Ascending aorta (tissue), 2 donors: Measurements from ENCODE around the gene ARL10. TPM values are rescaled to one million over a fixed set of nuclear protein-coding genes. Genes with fewer than 3 reads are reported as not detected.

Experiments
- DNase-seq, 2 donors: peaks; one replicate each; pipeline ENCODE4 v3.0.0-alpha.2; 2019; ENCODE audit warnings: low spot score in 2 of 2
- H3K27ac ChIP-seq, 2 donors: fragments of 200-600 bp; sonication (generic); one replicate each; pipeline ENCODE4 v1.5.1; 2016 to 2017; ENCODE audit warnings: mild to moderate bottlenecking in 1 of 2
- H3K27me3 ChIP-seq: fragments of 200-600 bp; sonication (generic); one replicate; pipeline ENCODE4 v1.5.1; 2017
- H3K36me3 ChIP-seq, 2 donors: fragments of 200-600 bp; sonication (generic); one replicate each; pipeline ENCODE4 v1.5.1; 2016
- H3K4me1 ChIP-seq, 2 donors: fragments of 200-600 bp; sonication (generic); one replicate each; pipeline ENCODE4 v1.5.1; 2016 to 2017; ENCODE audit warnings: mild to moderate bottlenecking in 1 of 2
- H3K4me3 ChIP-seq, 2 donors: fragments of 200-600 bp; sonication (generic); one replicate each; pipeline ENCODE4 v1.5.1; 2016 to 2017; ENCODE audit warnings: mild to moderate bottlenecking in 1 of 2
- H3K9me3 ChIP-seq, 2 donors: fragments of 200-600 bp; sonication (generic); one replicate each; pipeline ENCODE4 v1.5.1; 2016
- intact Hi-C: fragments of 100-400 bp; cut with DNase I; formaldehyde crosslinking; loops from one replicate; pipeline ENCODE4 v1.15.1; 2023
- total RNA-seq: library from RNA; depleted of rRNA; stranded (reverse); fragments of >200 nt; gene quantifications from one replicate; pipeline ENCODE4 v1.1.0, GENCODE V29; 2016
- TF ChIP-seq, protein P1 (sequence below), 3 experiments: fragments of 200-600 bp in 2 of 3; fragments of 450-650 bp in 1 of 3; sonication (generic) in 2 of 3; IDR thresholded peaks; one replicate each; pipeline ENCODE4 v1.5.1; 2016 to 2019; ENCODE audit warnings: antibody characterized with exemption in 3 of 3, mild to moderate bottlenecking in 1 of 3, moderate library complexity in 1 of 3

ARL10 gene
- total RNA-seq, 1 donor from 2014 or later: 2.7 TPM

DNA sequence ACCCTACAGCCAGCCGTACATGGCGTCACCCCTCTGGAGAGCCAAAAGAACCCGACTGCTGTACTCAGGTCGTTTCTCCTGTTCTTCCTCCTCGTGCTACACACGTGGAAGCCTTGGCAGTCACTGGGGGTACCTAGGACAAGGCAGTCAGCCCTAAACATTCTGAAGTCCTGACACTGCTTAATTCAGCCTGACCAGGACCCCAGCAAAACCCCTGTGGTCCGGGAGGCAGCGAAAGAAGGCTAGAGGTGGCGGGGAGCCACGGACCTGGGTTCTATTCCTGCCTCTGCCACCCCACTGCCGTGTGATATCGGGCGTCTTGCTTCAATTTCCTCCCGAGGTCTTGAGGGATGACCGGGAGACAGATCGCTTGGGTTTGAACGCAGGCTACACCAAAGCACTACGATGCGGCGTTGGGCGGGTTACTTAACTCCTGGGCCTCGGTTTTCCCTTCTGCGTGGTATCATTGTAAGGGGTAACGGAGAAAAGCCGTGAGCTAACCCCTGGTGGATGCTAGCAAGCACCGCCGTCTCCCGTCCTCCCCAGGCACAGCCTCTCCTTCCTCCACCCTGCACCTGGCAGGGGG, 429 bp upstream of the ARL10 start:
- peak overlapping the region; percentile 76 to 79 for H3K27ac ChIP-seq
- H3K27me3 ChIP-seq: no peaks in the 10 kb centered on the region
- intact Hi-C loops: loop anchor here (1.0 to 5.0 kb wide), 3 partner anchors 23 to 177 kb away; partner anchors contain the start of genes CLTB, HIGD2A and NOP16
- DNase-seq: peak in 1 of 2 donors; percentile 67
- TF ChIP-seq, protein P1, sequence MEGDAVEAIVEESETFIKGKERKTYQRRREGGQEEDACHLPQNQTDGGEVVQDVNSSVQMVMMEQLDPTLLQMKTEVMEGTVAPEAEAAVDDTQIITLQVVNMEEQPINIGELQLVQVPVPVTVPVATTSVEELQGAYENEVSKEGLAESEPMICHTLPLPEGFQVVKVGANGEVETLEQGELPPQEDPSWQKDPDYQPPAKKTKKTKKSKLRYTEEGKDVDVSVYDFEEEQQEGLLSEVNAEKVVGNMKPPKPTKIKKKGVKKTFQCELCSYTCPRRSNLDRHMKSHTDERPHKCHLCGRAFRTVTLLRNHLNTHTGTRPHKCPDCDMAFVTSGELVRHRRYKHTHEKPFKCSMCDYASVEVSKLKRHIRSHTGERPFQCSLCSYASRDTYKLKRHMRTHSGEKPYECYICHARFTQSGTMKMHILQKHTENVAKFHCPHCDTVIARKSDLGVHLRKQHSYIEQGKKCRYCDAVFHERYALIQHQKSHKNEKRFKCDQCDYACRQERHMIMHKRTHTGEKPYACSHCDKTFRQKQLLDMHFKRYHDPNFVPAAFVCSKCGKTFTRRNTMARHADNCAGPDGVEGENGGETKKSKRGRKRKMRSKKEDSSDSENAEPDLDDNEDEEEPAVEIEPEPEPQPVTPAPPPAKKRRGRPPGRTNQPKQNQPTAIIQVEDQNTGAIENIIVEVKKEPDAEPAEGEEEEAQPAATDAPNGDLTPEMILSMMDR (IDR thresholded peaks at IDR 0.05): no peak
- H3K4me3 ChIP-seq: peak overlapping the region; percentile 80 to 95
- no peaks in the 10 kb centered on the region for H3K9me3 ChIP-seq
- H3K4me1 ChIP-seq: peaks cover 0 to 16% of the 10 kb centered on the region in 2 donors
- H3K36me3 ChIP-seq: peaks cover 0 to 2% of the 10 kb centered on the region in 2 donors

DNA sequence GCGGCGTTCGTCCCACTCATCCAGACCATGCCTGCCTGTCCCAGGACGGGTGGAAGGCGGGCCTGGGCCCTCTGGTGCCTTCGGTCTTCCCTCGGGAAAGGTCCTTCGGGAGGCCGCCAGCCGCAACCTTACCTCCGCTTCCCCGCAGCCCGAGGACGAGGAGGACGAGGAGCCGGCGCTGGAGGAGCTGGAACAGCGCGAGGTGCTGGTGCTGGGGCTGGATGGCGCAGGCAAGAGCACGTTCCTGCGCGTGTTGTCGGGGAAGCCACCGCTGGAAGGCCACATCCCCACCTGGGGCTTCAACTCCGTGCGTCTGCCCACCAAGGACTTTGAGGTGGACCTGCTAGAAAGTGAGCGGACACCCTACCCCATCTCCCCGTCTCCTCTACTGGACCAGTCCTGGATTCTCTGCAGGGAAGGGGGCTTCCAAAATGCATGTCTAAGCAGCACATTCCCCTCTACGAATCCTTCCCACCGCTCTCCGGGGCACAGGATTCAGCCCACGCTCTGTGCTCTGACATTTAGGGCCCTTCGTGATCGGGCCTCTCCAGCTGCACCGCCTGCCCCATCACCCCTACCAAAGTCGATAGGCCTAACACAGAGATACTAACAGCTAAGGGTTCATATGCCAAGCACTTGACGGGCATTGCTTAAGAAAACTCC, 1.1 kb downstream of the ARL10 start:
- intact Hi-C loops: no loop called here
- peaks cover 0 to 8% of the 10 kb centered on the region in 2 donors for H3K4me1 ChIP-seq
- H3K27ac ChIP-seq: peak overlapping the region; percentile 76 to 79
- H3K4me3 ChIP-seq: peak overlapping the region; percentile 80 to 95
- no peaks in the 10 kb centered on the region for H3K27me3 ChIP-seq
- TF ChIP-seq, protein P1 (IDR thresholded peaks at IDR 0.05): no peak
- no peaks in the 10 kb centered on the region for H3K9me3 ChIP-seq
- DNase-seq: no peak
- peaks cover 0 to 15% of the 10 kb centered on the region in 2 donors for H3K36me3 ChIP-seq

DNA sequence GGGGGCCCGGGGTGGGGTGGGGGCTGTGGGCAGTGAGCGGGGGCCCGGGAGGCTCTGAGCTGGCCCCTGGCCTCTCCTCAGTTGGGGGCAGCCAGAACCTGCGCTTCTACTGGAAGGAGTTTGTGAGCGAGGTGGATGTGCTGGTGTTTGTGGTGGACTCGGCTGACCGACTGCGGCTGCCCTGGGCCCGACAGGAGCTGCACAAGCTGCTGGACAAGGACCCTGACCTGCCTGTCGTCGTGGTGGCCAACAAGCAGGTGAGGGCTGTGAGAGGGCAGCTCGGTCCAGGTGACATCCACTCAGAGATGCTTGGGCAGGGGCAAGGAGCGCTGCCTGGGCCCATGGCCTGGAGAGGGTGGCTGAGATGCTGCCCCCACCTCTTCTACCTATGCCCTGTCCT, 3.4 kb downstream of the ARL10 start:
- Histone ChIP-seq H3K9me3 (no peaks in the 10 kb centered on the region), H3K4me1 (peaks cover 0 to 8% of the 10 kb centered on the region in 2 donors), H3K27ac (no peak overlapping the region), H3K27me3 (no peaks in the 10 kb centered on the region), H3K36me3 (peaks cover 0 to 26% of the 10 kb centered on the region in 2 donors), H3K4me3 (no peak overlapping the region)
- TF ChIP-seq, protein P1 (IDR thresholded peaks at IDR 0.05): no peak
- no peak for DNase-seq
- intact Hi-C loops: no loop called here

DNA sequence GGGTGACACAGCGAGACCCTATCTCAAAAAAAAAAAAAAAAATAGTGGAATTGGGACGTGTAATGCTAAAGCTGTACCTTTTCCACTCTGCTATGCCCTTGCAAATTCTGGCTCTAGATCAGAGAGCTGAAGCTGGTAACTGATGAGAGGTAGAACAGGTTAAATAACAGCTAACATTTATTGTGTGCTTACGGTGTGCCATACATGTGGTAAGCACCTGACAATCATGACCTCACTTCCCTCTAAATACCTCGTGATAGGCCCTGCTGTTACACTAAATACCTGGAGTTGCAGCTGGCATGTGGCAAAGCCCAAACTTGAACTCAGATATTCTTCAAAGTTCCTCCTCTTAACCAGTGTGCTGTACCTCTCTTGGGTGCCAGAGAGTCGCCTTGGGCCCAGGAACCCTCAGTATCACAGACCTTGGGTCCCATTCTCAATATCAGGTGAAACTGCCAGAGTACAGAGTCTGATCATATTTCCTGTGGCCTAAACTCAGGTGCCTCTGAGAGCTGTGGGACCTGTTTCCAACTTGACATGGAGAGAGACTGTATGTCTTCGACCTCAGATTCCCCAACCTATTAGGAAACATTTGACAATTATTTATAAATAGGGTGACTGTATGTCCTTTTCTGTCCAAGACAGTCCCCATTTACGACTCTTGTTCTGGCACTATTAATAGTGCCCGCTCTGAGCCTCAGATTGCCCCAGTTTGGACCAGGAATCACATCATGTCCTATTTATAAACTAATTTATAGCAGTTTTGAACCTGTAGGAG, 4.8 kb downstream of the ARL10 start:
- Histone ChIP-seq H3K27ac (no peak overlapping the region), H3K36me3 (peaks cover 0 to 26% of the 10 kb centered on the region in 2 donors), H3K4me3 (no peak overlapping the region), H3K4me1 (peaks cover 0 to 4% of the 10 kb centered on the region in 2 donors), H3K9me3 (no peaks in the 10 kb centered on the region), H3K27me3 (no peaks in the 10 kb centered on the region)
- TF ChIP-seq, protein P1 (IDR thresholded peaks at IDR 0.05): no peak
- intact Hi-C loops: no loop called here
- DNase-seq: no peak

DNA sequence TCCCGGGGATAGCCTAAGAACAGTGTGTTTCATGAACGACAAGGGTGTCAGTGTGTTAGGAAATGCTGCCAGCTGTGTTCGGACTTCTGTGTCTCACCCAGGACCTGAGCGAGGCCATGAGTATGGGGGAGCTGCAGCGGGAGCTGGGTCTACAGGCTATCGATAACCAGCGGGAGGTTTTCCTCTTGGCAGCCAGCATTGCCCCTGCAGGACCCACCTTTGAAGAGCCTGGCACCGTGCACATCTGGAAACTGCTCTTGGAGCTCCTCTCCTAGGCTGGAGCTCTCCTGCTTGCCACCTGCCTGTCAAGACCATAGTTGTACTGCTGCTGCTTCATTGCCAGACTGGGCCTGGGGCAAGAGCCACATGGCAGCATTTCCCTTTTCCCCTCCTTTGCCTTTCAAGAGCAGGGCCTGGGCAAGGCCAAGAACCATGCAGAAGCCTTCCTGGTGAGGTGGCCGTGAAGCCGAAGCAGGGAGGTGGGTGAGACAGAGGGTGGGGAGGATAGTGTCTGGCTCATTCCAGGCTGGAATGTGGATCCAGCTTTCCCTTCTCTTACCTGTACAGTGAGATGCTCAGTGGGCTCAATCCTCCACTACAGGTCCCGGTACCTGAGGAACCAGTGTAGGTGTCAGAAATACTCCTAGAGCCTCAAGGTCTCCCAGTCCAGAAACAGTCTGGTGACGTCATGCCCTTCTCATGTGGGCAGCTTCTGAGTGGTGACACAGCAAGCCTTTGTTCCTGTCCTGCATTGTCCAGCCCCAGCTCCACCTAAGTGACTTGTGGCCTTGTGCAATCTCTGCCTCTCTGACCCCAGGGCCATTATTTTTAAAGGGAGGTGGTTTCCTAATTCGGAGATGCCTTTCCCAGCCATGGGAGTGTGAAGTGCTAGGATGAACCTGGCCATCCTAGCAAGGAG, 6.6 kb downstream of the ARL10 start:
- Histone ChIP-seq H3K36me3 (peaks cover 0 to 30% of the 10 kb centered on the region in 2 donors), H3K4me3 (no peak overlapping the region), H3K4me1 (no peaks in the 10 kb centered on the region), H3K9me3 (no peaks in the 10 kb centered on the region), H3K27ac (no peak overlapping the region), H3K27me3 (no peaks in the 10 kb centered on the region)
- no peak for DNase-seq
- intact Hi-C loops: no loop called here
- TF ChIP-seq, protein P1 (IDR thresholded peaks at IDR 0.05): no peak
